ENCODE data around the gene GALNT11.

Gene GALNT11

GRCh38 chr7:152048051-152048450 is 22.6 kb downstream of the GALNT11 start:
- H3K4me3 ChIP-seq (ENCODE audit: control insufficient read depth, low read depth, low read length), result no peak overlapping the region
- TF ChIP-seq CTCF (conservative IDR thresholded peaks at IDR 0.05; ENCODE audit: control insufficient read depth, insufficient read depth, low read depth, low read length), result no peak
- no peak for DNase-seq (ENCODE audit: low read depth)

- TF ChIP-seq CTCF (conservative IDR thresholded peaks at IDR 0.05; ENCODE audit: control insufficient read depth, insufficient read depth, low read depth, low read length), result no peak
- peak; percentile 25 for DNase-seq (ENCODE audit: low read depth)
- H3K4me3 ChIP-seq (ENCODE audit: control insufficient read depth, low read depth, low read length), result no peak overlapping the region
Measured at GRCh38 chr7:152050547-152050971, 25.1 kb downstream of the GALNT11 start.

- TF ChIP-seq CTCF (conservative IDR thresholded peaks at IDR 0.05; ENCODE audit: control insufficient read depth, insufficient read depth, low read depth, low read length), result no peak
- DNase-seq (ENCODE audit: low read depth), result no peak
- no peak overlapping the region for H3K4me3 ChIP-seq (ENCODE audit: control insufficient read depth, low read depth, low read length)
Measured at GRCh38 chr7:152051968-152052367, 26.5 kb downstream of the GALNT11 start.

GRCh38 chr7:152052771-152053170 is 27.3 kb downstream of the GALNT11 start:
- DNase-seq (ENCODE audit: low read depth), result no peak
- H3K4me3 ChIP-seq (ENCODE audit: control insufficient read depth, low read depth, low read length), result no peak overlapping the region
- no peak for TF ChIP-seq CTCF (conservative IDR thresholded peaks at IDR 0.05; ENCODE audit: control insufficient read depth, insufficient read depth, low read depth, low read length)

GRCh38 chr7:152054367-152055230 is 29.1 kb downstream of the GALNT11 start:
- H3K4me3 ChIP-seq (ENCODE audit: control insufficient read depth, low read depth, low read length), result no peak overlapping the region
- DNase-seq (ENCODE audit: low read depth), result peak; percentile 90
- peak; percentile 7 for TF ChIP-seq CTCF (conservative IDR thresholded peaks at IDR 0.05; ENCODE audit: control insufficient read depth, insufficient read depth, low read depth, low read length)

GRCh38 chr7:152056621-152057274 is 31.3 kb downstream of the GALNT11 start:
- TF ChIP-seq CTCF (conservative IDR thresholded peaks at IDR 0.05; ENCODE audit: control insufficient read depth, insufficient read depth, low read depth, low read length), result no peak
- no peak for DNase-seq (ENCODE audit: low read depth)
- no peak overlapping the region for H3K4me3 ChIP-seq (ENCODE audit: control insufficient read depth, low read depth, low read length)

Measured in fibroblast of mammary gland (primary cell).